GM23248 (cell line): Measurements from ENCODE around the gene TRMT44. TPM values are rescaled to one million over a fixed set of nuclear protein-coding genes. Genes with fewer than 3 reads are reported as not detected.

Experiments used
- DNase-seq: peaks from one replicate; pipeline ENCODE4 v3.0.0-alpha.2; 2015
- H2AFZ ChIP-seq: fragments of 200-600 bp; sonication (generic); 2 replicates; pipeline ENCODE4 v1.6.1; 2016; ENCODE audit warnings: antibody characterized with exemption
- H3F3A ChIP-seq: fragments of 200-600 bp; sonication (generic); 2 replicates; pipeline ENCODE4 v1.6.1; 2016; ENCODE audit warnings: mild to moderate bottlenecking, antibody characterized with exemption, mixed run types; ENCODE audit not compliant: insufficient read depth
- H3K27ac ChIP-seq: fragments of 200-600 bp; sonication (generic); 2 replicates; pipeline ENCODE4 v1.5.1; 2016; ENCODE audit warnings: mild to moderate bottlenecking
- H3K27me3 ChIP-seq: fragments of 200-600 bp; sonication (generic); replicated peaks from 2 replicates; pipeline ENCODE4 v1.6.1; 2016; ENCODE audit warnings: mild to moderate bottlenecking; ENCODE audit not compliant: insufficient read depth
- H3K36me3 ChIP-seq: fragments of 200-600 bp; sonication (generic); 2 replicates; pipeline ENCODE4 v1.6.1; 2016; ENCODE audit warnings: low read depth, mild to moderate bottlenecking
- H3K4me1 ChIP-seq: fragments of 200-600 bp; sonication (generic); 2 replicates; pipeline ENCODE4 v1.6.1; 2016; ENCODE audit warnings: mild to moderate bottlenecking; ENCODE audit not compliant: insufficient read depth
- H3K4me2 ChIP-seq: fragments of 200-600 bp; sonication (generic); one replicate; pipeline ENCODE4 v1.6.1; 2016; ENCODE audit warnings: mild to moderate bottlenecking; ENCODE audit not compliant: unreplicated experiment
- H3K4me3 ChIP-seq: fragments of 200-600 bp; sonication (generic); 2 replicates; pipeline ENCODE4 v1.5.1; 2016; ENCODE audit warnings: mild to moderate bottlenecking
- H3K79me2 ChIP-seq: fragments of 200-600 bp; sonication (generic); 2 replicates; pipeline ENCODE4 v1.6.1; 2016; ENCODE audit warnings: mild to moderate bottlenecking; ENCODE audit not compliant: insufficient read depth
- H3K9ac ChIP-seq: fragments of 200-600 bp; sonication (generic); 2 replicates; pipeline ENCODE4 v1.6.1; 2016; ENCODE audit warnings: mild to moderate bottlenecking
- H3K9me2 ChIP-seq: fragments of 200-600 bp; sonication (generic); 2 replicates; pipeline ENCODE4 v1.6.1; 2016; ENCODE audit warnings: mixed run types, mild to moderate bottlenecking, moderate library complexity; ENCODE audit not compliant: insufficient read depth
- H3K9me3 ChIP-seq: fragments of 200-600 bp; sonication (generic); one replicate; pipeline ENCODE4 v1.6.1; 2017; ENCODE audit warnings: low read depth
- H4K20me1 ChIP-seq: fragments of 200-600 bp; sonication (generic); 2 replicates; pipeline ENCODE4 v1.6.0; 2016; ENCODE audit not compliant: insufficient read depth
- EZH2 ChIP-seq: fragments of 200-600 bp; sonication (generic); IDR thresholded peaks from 2 replicates; pipeline ENCODE4 v1.6.1; 2018; ENCODE audit warnings: antibody characterized with exemption, mild to moderate bottlenecking; ENCODE audit not compliant: insufficient read depth, poor library complexity, severe bottlenecking
- EZH2phosphoT487 ChIP-seq: fragments of 200-600 bp; sonication (generic); IDR thresholded peaks from 2 replicates; pipeline ENCODE4 v1.6.1; 2018; ENCODE audit warnings: antibody characterized with exemption, moderate library complexity, mild to moderate bottlenecking, low read depth; ENCODE audit not compliant: insufficient read depth
- WGBS, 2 experiments: methylation state at CpG; one replicate each; pipeline ENCODE4 v1.1.6; 2015 to 2017; ENCODE audit warnings: low lambda C conversion rate in 2 of 2, low coverage in 1 of 2; ENCODE audit errors: missing lambda C conversion rate in 2 of 2; 5-methylcytosine and 5-hydroxymethylcytosine counted together
- in situ Hi-C: fragments of 300-500 bp; cut with MboI; formaldehyde crosslinking; loops from 2 replicates; pipeline ENCODE4 v1.15.0; 2020
- polyA plus RNA-seq: library from polyadenylated mRNA; unstranded; fragments of >200 nt; fragmentation: Nextera tagmentation; extraction: Ambion mirVana; gene quantifications from 2 replicates; pipeline ENCODE4 v1.2.1, GENCODE V29; 2016
- total RNA-seq: library from RNA; depleted of rRNA; stranded (reverse); fragments of >200 nt; shearing (Covaris generic); gene quantifications from 2 replicates; pipeline ENCODE4 v1.2.3, GENCODE V29; 2014

The TRMT44 gene
- total and polyA plus RNA-seq, 2 experiments from 2014 or later: 4.1 to 12.0 TPM

DNA sequence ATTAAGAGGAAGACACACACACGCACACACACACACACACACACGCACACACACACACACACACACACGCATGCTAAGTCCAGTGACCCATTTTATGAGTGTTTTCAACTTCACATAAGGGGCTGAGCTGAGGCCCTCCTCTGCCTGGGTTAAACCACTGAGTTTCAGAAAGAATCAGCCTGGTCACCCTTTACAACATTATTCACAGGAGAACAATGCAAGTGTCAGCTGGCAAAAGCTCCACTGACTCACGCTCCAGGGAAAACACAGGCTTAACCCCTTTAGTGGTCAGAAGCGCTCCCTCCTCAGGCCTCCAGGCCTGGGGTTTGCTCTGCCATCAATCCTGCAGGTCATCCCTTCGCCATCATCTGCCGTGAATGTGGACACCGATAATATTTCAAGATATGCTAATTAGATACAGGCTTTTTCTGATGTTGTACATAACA is 47.0 kb upstream of the TRMT44 start:
- Histone ChIP-seq H3K27ac (peak overlapping the region; percentile 84), H3K9me3 (no peaks in the 10 kb centered on the region), H4K20me1 (no peaks in the 10 kb centered on the region), H2AFZ (peak overlapping the region; percentile 21; the same call in 1 of the 2 replicates), H3K4me1 (peaks cover 32% of the 10 kb centered on the region), H3K4me2 (peak overlapping the region; percentile 66), H3F3A (peaks cover 30% of the 10 kb centered on the region), H3K79me2 (no peaks in the 10 kb centered on the region), H3K4me3 (peak overlapping the region; percentile 20), H3K27me3 (no peaks in the 10 kb centered on the region), H3K9ac (peak overlapping the region; percentile 65), H3K36me3 (0 out of 2 replicates have a peak, but pooled peaks cover 5% of the 10 kb centered on the region), H3K9me2 (no peaks in the 10 kb centered on the region)
- 0 to 2% methylated on average over 7 to 8 of the region's 8 CpGs for WGBS, 2 experiments
- in situ Hi-C loops: no loop called here
- DNase-seq: peak; percentile 98
- TF ChIP-seq EZH2phosphoT487: no peak
- TF ChIP-seq EZH2: no peak

- Histone ChIP-seq H3K4me3 (peak overlapping the region; percentile 20), H4K20me1 (no peaks in the 10 kb centered on the region), H3K9ac (peak overlapping the region; percentile 65), H3K79me2 (no peaks in the 10 kb centered on the region), H3F3A (peaks cover 30% of the 10 kb centered on the region), H2AFZ (peak overlapping the region; percentile 21; the same call in 1 of the 2 replicates), H3K4me1 (peaks cover 32% of the 10 kb centered on the region), H3K4me2 (peak overlapping the region; percentile 66), H3K27ac (peak overlapping the region; percentile 84), H3K9me2 (no peaks in the 10 kb centered on the region), H3K9me3 (no peaks in the 10 kb centered on the region), H3K36me3 (0 out of 2 replicates have a peak, but pooled peaks cover 7% of the 10 kb centered on the region), H3K27me3 (no peaks in the 10 kb centered on the region)
- in situ Hi-C loops: no loop called here
- TF ChIP-seq EZH2 (no peak), EZH2phosphoT487 (no peak)
- peak; percentile 66 for DNase-seq
- WGBS, 2 experiments: 8 to 9% methylated on average over 19 of the region's 19 CpGs
Measured at GRCh38 chr4:8394061-8394519, 46.5 kb upstream of the TRMT44 start.

DNA sequence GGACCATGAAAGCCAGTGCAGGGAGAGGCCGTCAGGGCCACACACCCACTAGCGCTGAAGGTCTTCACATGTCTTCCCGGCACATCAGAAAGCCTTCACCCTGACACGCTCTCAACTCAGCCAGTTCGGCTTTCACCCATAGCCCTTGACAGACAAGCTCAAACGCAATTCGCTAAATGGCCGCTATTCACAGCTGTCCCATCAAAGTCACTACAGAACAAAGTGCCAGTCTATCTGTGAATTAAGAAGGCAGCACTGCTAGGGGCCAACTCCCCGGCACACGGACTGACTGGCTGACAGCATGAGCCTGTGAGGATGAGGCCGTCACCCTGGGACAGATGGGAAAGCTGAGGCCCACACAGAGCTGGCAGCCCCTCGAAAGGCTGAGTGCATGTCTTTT is 45.8 kb upstream of the TRMT44 start:
- Histone ChIP-seq H3K9me3 (no peaks in the 10 kb centered on the region), H4K20me1 (no peaks in the 10 kb centered on the region), H3K4me1 (peaks cover 32% of the 10 kb centered on the region), H3F3A (peaks cover 30% of the 10 kb centered on the region), H3K79me2 (no peaks in the 10 kb centered on the region), H3K27me3 (no peaks in the 10 kb centered on the region), H3K4me3 (no peak overlapping the region), H3K27ac (0 out of 2 replicates have a peak overlapping the region, but pooled peaks have one; percentile 84), H3K9me2 (no peaks in the 10 kb centered on the region), H3K36me3 (0 out of 2 replicates have a peak, but pooled peaks cover 7% of the 10 kb centered on the region), H2AFZ (no peak overlapping the region), H3K4me2 (no peak overlapping the region), H3K9ac (no peak overlapping the region; the same call in 1 of the 2 replicates)
- WGBS, 2 experiments: 85 to 90% methylated on average over 12 of the region's 12 CpGs
- TF ChIP-seq EZH2phosphoT487: no peak
- no peak for TF ChIP-seq EZH2
- in situ Hi-C loops: no loop called here
- no peak for DNase-seq

GRCh38 chr4:8395504-8396296 is 44.9 kb upstream of the TRMT44 start:
- H4K20me1 ChIP-seq: no peaks in the 10 kb centered on the region
- no peak overlapping the region for H3K27ac ChIP-seq
- H2AFZ ChIP-seq: no peak overlapping the region
- H3K4me3 ChIP-seq: no peak overlapping the region
- no peaks in the 10 kb centered on the region for H3K27me3 ChIP-seq
- no peak for DNase-seq
- peaks cover 32% of the 10 kb centered on the region for H3K4me1 ChIP-seq
- no peak overlapping the region for H3K4me2 ChIP-seq
- no peaks in the 10 kb centered on the region for H3K9me3 ChIP-seq
- 0 out of 2 replicates have a peak, but pooled peaks cover 7% of the 10 kb centered on the region for H3K36me3 ChIP-seq
- no peak overlapping the region for H3K9ac ChIP-seq
- in situ Hi-C loops: no loop called here
- H3K9me2 ChIP-seq: no peaks in the 10 kb centered on the region
- H3K79me2 ChIP-seq: no peaks in the 10 kb centered on the region
- 90 to 94% methylated on average over 12 of the region's 12 CpGs for WGBS, 2 experiments
- H3F3A ChIP-seq: peaks cover 30% of the 10 kb centered on the region
- TF ChIP-seq EZH2phosphoT487: no peak
- TF ChIP-seq EZH2: no peak
